Smooth muscle cell (in vitro differentiated cells): ENCODE results near the gene IVNS1ABP. TPM values are rescaled to one million over a fixed set of nuclear protein-coding genes. Genes with fewer than 3 reads are reported as not detected.

Source experiments
- DNase-seq: peaks from one replicate; lab custom pipeline; 2025; ENCODE audit not compliant: unreplicated experiment; lab: John Stamatoyannopoulos, UW
- H2AFZ ChIP-seq: fragments of 200-600 bp; sonication (generic); 2 replicates; pipeline ENCODE4 v1.6.0; 2016; ENCODE audit warnings: antibody characterized with exemption, low read depth, mild to moderate bottlenecking
- H3F3A ChIP-seq: fragments of 200-600 bp; sonication (generic); 2 replicates; pipeline ENCODE4 v1.6.0; 2017; ENCODE audit warnings: antibody characterized with exemption, low read depth
- H3K27ac ChIP-seq: fragments of 200-600 bp; sonication (generic); 2 replicates; pipeline ENCODE4 v1.5.1; 2016; ENCODE audit warnings: low read depth, mild to moderate bottlenecking
- H3K27me3 ChIP-seq: fragments of 200-600 bp; sonication (generic); 2 replicates; pipeline ENCODE4 v1.6.1; 2016; ENCODE audit warnings: low read depth, mild to moderate bottlenecking
- H3K36me3 ChIP-seq: fragments of 200-600 bp; sonication (generic); 2 replicates; pipeline ENCODE4 v1.5.1; 2016; ENCODE audit warnings: low read depth
- H3K4me1 ChIP-seq: fragments of 200-600 bp; sonication (generic); 2 replicates; pipeline ENCODE4 v1.5.1; 2016; ENCODE audit warnings: low read depth
- H3K4me2 ChIP-seq: fragments of 200-600 bp; sonication (generic); 2 replicates; pipeline ENCODE4 v1.6.0; 2016; ENCODE audit warnings: mild to moderate bottlenecking
- H3K4me3 ChIP-seq: fragments of 200-600 bp; sonication (generic); 2 replicates; pipeline ENCODE4 v1.5.1; 2016; ENCODE audit warnings: mild to moderate bottlenecking
- H3K79me2 ChIP-seq: fragments of 200-600 bp; sonication (generic); 2 replicates; pipeline ENCODE4 v1.6.0; 2016; ENCODE audit warnings: low read depth, mild to moderate bottlenecking
- H3K9ac ChIP-seq: fragments of 200-600 bp; sonication (generic); 2 replicates; pipeline ENCODE4 v1.6.0; 2016; ENCODE audit warnings: low read depth
- H3K9me3 ChIP-seq: fragments of 200-600 bp; sonication (generic); replicated peaks from 2 replicates; pipeline ENCODE4 v1.5.1; 2016; ENCODE audit warnings: low read depth
- H4K20me1 ChIP-seq: fragments of 200-600 bp; sonication (generic); 2 replicates; pipeline ENCODE4 v1.6.0; 2016; ENCODE audit warnings: low read depth
- CTCF ChIP-seq: fragments of 200-600 bp; sonication (generic); IDR thresholded peaks from 2 replicates; pipeline ENCODE4 v1.5.1; 2017; ENCODE audit warnings: borderline replicate concordance, mild to moderate bottlenecking, antibody characterized with exemption; ENCODE audit not compliant: insufficient read depth, poor library complexity, severe bottlenecking
- WGBS: methylation state at CpG from one replicate; pipeline ENCODE4 v1.1.7; 2016; ENCODE audit warnings: low lambda C conversion rate; 5-methylcytosine and 5-hydroxymethylcytosine counted together
- polyA plus RNA-seq: library from polyadenylated mRNA; unstranded; fragments of >200 nt; fragmentation: Nextera tagmentation; extraction: Ambion mirVana; gene quantifications from 2 replicates; pipeline ENCODE4 v1.2.1, GENCODE V29; 2016
- total RNA-seq: library from RNA; depleted of rRNA; stranded (reverse); fragments of >200 nt; gene quantifications from 2 replicates; pipeline ENCODE4 v1.2.3, GENCODE V29; 2014

The IVNS1ABP gene
- total and polyA plus RNA-seq, 2 experiments from 2014 or later, result 128 to 315 TPM

GRCh38 chr1:185267301-185267700 lies 49.7 kb downstream of the IVNS1ABP start:
- H3K9ac ChIP-seq, result no peak overlapping the region
- TF ChIP-seq CTCF, result no peak
- no peaks in the 10 kb centered on the region for H3K9me3 ChIP-seq
- no peak overlapping the region for H3K4me3 ChIP-seq
- no peak for DNase-seq
- H3K4me2 ChIP-seq, result no peak overlapping the region
- H3K36me3 ChIP-seq, result no peaks in the 10 kb centered on the region
- no peaks in the 10 kb centered on the region for H4K20me1 ChIP-seq
- no peaks in the 10 kb centered on the region for H3F3A ChIP-seq
- H3K27ac ChIP-seq, result no peak overlapping the region
- H3K79me2 ChIP-seq, result no peaks in the 10 kb centered on the region
- no peaks in the 10 kb centered on the region for H3K4me1 ChIP-seq
- H3K27me3 ChIP-seq, result no peaks in the 10 kb centered on the region
- whole genome bisulfite sequencing, result 76% methylated on average over 3 of the region's 3 CpGs
- H2AFZ ChIP-seq, result no peak overlapping the region

- Histone ChIP-seq H2AFZ (no peak overlapping the region), H3F3A (no peaks in the 10 kb centered on the region), H3K27ac (no peak overlapping the region), H3K9me3 (no peaks in the 10 kb centered on the region), H4K20me1 (no peaks in the 10 kb centered on the region), H3K27me3 (no peaks in the 10 kb centered on the region), H3K9ac (no peak overlapping the region), H3K4me3 (no peak overlapping the region), H3K79me2 (no peaks in the 10 kb centered on the region), H3K36me3 (no peaks in the 10 kb centered on the region), H3K4me2 (no peak overlapping the region), H3K4me1 (no peaks in the 10 kb centered on the region)
- WGBS, result 96% methylated on average over 4 of the region's 4 CpGs
- TF ChIP-seq CTCF, result no peak
- no peak for DNase-seq
Observed at GRCh38 chr1:185265314-185265713, 51.7 kb downstream of the IVNS1ABP start.

GRCh38 chr1:185263780-185264179 lies 53.3 kb downstream of the IVNS1ABP start:
- no peaks in the 10 kb centered on the region for H3K4me1 ChIP-seq
- no peaks in the 10 kb centered on the region for H3K79me2 ChIP-seq
- no peak overlapping the region for H3K9ac ChIP-seq
- no peak for TF ChIP-seq CTCF
- H3K27me3 ChIP-seq, result no peaks in the 10 kb centered on the region
- H3K9me3 ChIP-seq, result no peaks in the 10 kb centered on the region
- H4K20me1 ChIP-seq, result no peaks in the 10 kb centered on the region
- WGBS, result 100% methylated on average over 1 of the region's 1 CpG
- H3K36me3 ChIP-seq, result no peaks in the 10 kb centered on the region
- H3K27ac ChIP-seq, result no peak overlapping the region
- H3K4me2 ChIP-seq, result no peak overlapping the region
- no peak for DNase-seq
- no peak overlapping the region for H3K4me3 ChIP-seq
- no peaks in the 10 kb centered on the region for H3F3A ChIP-seq
- H2AFZ ChIP-seq, result no peak overlapping the region

- no peak for DNase-seq
- H3K4me3 ChIP-seq, result no peak overlapping the region
- no peaks in the 10 kb centered on the region for H3K36me3 ChIP-seq
- H2AFZ ChIP-seq, result no peak overlapping the region
- H3K9ac ChIP-seq, result no peak overlapping the region
- H3F3A ChIP-seq, result no peaks in the 10 kb centered on the region
- H3K27ac ChIP-seq, result no peak overlapping the region
- H3K9me3 ChIP-seq, result no peaks in the 10 kb centered on the region
- H4K20me1 ChIP-seq, result no peaks in the 10 kb centered on the region
- no peaks in the 10 kb centered on the region for H3K27me3 ChIP-seq
- no peaks in the 10 kb centered on the region for H3K79me2 ChIP-seq
- H3K4me1 ChIP-seq, result no peaks in the 10 kb centered on the region
- no peak overlapping the region for H3K4me2 ChIP-seq
- WGBS, result 92% methylated on average over 3 of the region's 3 CpGs
- no peak for TF ChIP-seq CTCF
Observed at GRCh38 chr1:185263292-185263691, 53.8 kb downstream of the IVNS1ABP start.
